ENCODE data around the gene CAMTA1.

CAMTA1 gene

GRCh38 chr1:7768583-7768982 is 983.3 kb downstream of the CAMTA1 start (continued):
- no peak for TF ChIP-seq ZNF148 (tag by site-specific recombination; IDR thresholded peaks at IDR 0.05; ENCODE audit: borderline replicate concordance)
- TF ChIP-seq ZSCAN23 (tag by site-specific recombination; IDR thresholded peaks at IDR 0.05): no peak
- no peak for TF ChIP-seq ZNF274 (IDR thresholded peaks at IDR 0.05; ENCODE audit: low read length)
- no peak for TF ChIP-seq ZNF274 (tag by site-specific recombination; IDR thresholded peaks at IDR 0.05; ENCODE audit: borderline replicate concordance)
- TF ChIP-seq, protein P1, sequence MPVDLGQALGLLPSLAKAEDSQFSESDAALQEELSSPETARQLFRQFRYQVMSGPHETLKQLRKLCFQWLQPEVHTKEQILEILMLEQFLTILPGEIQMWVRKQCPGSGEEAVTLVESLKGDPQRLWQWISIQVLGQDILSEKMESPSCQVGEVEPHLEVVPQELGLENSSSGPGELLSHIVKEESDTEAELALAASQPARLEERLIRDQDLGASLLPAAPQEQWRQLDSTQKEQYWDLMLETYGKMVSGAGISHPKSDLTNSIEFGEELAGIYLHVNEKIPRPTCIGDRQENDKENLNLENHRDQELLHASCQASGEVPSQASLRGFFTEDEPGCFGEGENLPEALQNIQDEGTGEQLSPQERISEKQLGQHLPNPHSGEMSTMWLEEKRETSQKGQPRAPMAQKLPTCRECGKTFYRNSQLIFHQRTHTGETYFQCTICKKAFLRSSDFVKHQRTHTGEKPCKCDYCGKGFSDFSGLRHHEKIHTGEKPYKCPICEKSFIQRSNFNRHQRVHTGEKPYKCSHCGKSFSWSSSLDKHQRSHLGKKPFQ (tag by site-specific recombination; IDR thresholded peaks at IDR 0.05): no peak
- no peak for TF ChIP-seq BCL11B (tag by site-specific recombination; IDR thresholded peaks at IDR 0.05; ENCODE audit: low read depth)
- TF ChIP-seq ZNF585B (tag by site-specific recombination; IDR thresholded peaks at IDR 0.05): no peak
- no peak for TF ChIP-seq ZNF48 (tag by site-specific recombination; IDR thresholded peaks at IDR 0.05)
- no peak for TF ChIP-seq ZNF175 (tag by site-specific recombination; IDR thresholded peaks at IDR 0.05)

DNA sequence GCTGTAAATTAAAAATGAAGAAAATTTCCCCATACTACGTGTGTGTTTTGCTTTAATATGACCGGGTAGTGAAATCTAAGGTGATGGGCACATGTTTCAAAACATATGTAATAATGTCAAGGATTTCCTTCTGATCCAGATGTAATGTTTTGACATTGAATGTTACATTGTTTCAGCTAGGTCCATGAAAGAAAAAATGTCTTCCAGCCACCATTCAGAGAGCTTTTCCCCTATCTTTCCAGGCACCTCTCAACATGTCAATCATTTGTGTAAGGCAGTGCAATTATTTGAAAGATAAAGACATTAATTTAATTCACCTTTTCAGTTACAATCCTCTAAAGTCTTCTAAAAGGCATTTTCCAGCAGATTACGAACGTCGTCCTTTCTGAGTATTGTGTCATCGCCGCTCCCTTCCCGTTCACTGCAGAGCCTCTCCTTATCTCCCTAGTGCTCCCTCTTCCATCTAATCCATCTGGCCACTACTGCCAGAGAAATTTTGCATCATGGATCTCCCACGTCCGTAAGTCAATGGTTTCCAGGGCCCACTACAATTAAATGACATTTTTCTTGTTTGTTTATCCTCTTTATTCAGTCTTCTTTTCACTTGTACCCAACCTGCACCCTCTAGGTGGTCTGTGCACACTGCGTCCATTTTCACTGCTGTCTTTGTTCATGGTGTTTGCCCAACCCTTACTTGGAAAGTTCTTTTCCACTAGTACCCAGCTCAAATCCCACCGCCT is 984.6 kb downstream of the CAMTA1 start:
- H3K4me1 ChIP-seq (ENCODE audit: control insufficient read depth, insufficient read depth, low read length): no peaks in the 10 kb centered on the region
- TF ChIP-seq ZNF514 (tag by site-specific recombination; IDR thresholded peaks at IDR 0.05) (no peak), KLF7 (tag by site-specific recombination; IDR thresholded peaks at IDR 0.05; ENCODE audit: borderline replicate concordance) (no peak), ZSCAN16 (tag by site-specific recombination; IDR thresholded peaks at IDR 0.05) (peak; percentile 57; the same call in 1 of the 2 replicates), EGR2 (tag by site-specific recombination; IDR thresholded peaks at IDR 0.05; ENCODE audit: low read depth) (no peak), OVOL3 (tag by site-specific recombination; IDR thresholded peaks at IDR 0.05) (no peak), ZNF768 (tag by site-specific recombination; IDR thresholded peaks at IDR 0.05) (no peak), ZSCAN23 (tag by site-specific recombination; IDR thresholded peaks at IDR 0.05) (no peak)
- TF ChIP-seq, protein P2, sequence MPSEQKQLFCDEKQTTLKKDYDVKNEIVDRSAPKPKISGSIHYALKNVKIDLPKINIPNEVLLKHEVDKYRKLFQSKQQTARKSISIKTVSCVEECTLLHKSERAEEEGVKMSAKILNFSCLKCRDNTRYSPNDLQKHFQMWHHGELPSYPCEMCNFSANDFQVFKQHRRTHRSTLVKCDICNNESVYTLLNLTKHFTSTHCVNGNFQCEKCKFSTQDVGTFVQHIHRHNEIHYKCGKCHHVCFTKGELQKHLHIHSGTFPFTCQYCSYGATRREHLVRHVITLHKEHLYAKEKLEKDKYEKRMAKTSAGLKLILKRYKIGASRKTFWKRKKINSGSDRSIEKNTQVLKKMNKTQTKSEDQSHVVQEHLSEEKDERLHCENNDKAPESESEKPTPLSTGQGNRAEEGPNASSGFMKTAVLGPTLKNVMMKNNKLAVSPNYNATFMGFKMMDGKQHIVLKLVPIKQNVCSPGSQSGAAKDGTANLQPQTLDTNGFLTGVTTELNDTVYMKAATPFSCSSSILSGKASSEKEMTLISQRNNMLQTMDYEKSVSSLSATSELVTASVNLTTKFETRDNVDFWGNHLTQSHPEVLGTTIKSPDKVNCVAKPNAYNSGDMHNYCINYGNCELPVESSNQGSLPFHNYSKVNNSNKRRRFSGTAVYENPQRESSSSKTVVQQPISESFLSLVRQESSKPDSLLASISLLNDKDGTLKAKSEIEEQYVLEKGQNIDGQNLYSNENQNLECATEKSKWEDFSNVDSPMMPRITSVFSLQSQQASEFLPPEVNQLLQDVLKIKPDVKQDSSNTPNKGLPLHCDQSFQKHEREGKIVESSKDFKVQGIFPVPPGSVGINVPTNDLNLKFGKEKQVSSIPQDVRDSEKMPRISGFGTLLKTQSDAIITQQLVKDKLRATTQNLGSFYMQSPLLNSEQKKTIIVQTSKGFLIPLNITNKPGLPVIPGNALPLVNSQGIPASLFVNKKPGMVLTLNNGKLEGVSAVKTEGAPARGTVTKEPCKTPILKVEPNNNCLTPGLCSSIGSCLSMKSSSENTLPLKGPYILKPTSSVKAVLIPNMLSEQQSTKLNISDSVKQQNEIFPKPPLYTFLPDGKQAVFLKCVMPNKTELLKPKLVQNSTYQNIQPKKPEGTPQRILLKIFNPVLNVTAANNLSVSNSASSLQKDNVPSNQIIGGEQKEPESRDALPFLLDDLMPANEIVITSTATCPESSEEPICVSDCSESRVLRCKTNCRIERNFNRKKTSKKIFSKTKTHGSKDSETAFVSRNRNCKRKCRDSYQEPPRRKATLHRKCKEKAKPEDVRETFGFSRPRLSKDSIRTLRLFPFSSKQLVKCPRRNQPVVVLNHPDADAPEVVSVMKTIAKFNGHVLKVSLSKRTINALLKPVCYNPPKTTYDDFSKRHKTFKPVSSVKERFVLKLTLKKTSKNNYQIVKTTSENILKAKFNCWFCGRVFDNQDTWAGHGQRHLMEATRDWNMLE (tag by site-specific recombination; conservative IDR thresholded peaks at IDR 0.05; ENCODE audit: low read depth): no peak
- H3K4me3 ChIP-seq (ENCODE audit: low read depth, low read length): no peak overlapping the region
- CTCF ChIA-PET: interaction anchor here (1.1 to 10.0 kb wide), 4 partner anchors 11 to 132 kb away, joined by 3 to 95 read pairs (median 16); no protein-coding TSS in a partner anchor
- no peak overlapping the region for H3K27ac ChIP-seq (ENCODE audit: extremely low read depth, low read depth, low read length)
- H3K36me3 ChIP-seq (ENCODE audit: control insufficient read depth in 2 of 2, insufficient read depth in 1 of 2, low read length in 2 of 2): peaks cover 8 to 21% of the 10 kb centered on the region in 2 experiments; a peak in 2 of 3 replicates
- POLR2A ChIA-PET: no interaction called here
- H3K9me3 ChIP-seq (ENCODE audit: control insufficient read depth, insufficient read depth, low read depth, low read length): no peaks in the 10 kb centered on the region

All from HEK293 (cell line).